Neural progenitor cell (in vitro differentiated cells): Measurements from ENCODE around the gene PDE7B.

Source experiments
- EZH2 ChIP-seq: fragments of 200-600 bp; sonication (generic); IDR thresholded peaks from 2 replicates; pipeline ENCODE4 v1.6.1; 2017; ENCODE audit warnings: antibody characterized with exemption, mild to moderate bottlenecking, moderate library complexity
- EZH2phosphoT487 ChIP-seq: fragments of 200-600 bp; sonication (generic); IDR thresholded peaks from 2 replicates; pipeline ENCODE4 v1.6.1; 2017; ENCODE audit warnings: antibody characterized with exemption
- TF ChIP-seq, protein P1 (sequence below): fragments of 200-600 bp; sonication (generic); IDR thresholded peaks from 2 replicates; pipeline ENCODE4 v1.5.1; 2017; ENCODE audit warnings: antibody characterized with exemption, mild to moderate bottlenecking

DNA sequence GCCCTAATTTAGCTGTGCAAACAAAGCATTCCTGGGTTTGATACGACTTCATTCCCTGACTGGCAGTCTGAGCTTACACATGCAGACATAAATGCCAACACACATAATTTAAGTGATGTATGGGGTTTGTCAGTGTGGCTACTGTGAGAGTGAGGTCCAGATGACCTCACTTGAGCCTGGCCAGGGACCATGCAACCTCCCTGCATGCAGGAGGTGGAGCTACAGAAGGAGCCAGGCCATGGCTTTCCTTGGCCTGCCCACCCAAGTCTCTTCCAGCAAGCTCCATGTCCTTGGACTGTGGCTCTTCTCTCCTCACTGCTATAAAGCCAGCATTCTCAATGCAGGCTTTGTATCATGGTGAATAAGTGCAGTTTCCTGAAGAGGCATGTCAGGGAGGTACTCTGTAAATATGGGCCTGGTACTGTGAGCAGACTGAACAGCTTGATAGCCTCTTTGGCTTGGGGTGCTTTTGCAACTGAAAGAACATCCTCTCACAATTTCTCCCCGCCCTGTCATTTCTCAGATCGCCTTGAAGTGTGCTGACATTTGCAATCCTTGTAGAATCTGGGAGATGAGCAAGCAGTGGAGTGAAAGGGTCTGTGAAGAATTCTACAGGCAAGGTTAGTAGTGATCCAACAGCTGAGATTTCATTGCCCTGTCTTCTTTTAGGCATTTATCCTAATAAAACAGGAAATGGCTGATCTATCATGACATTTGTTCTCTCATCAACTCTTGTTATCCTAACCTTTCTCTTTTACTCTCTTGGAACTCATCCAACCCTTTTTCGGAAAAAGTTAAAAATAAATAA, 329.4 kb downstream of the PDE7B start:
- TF ChIP-seq, protein P1, sequence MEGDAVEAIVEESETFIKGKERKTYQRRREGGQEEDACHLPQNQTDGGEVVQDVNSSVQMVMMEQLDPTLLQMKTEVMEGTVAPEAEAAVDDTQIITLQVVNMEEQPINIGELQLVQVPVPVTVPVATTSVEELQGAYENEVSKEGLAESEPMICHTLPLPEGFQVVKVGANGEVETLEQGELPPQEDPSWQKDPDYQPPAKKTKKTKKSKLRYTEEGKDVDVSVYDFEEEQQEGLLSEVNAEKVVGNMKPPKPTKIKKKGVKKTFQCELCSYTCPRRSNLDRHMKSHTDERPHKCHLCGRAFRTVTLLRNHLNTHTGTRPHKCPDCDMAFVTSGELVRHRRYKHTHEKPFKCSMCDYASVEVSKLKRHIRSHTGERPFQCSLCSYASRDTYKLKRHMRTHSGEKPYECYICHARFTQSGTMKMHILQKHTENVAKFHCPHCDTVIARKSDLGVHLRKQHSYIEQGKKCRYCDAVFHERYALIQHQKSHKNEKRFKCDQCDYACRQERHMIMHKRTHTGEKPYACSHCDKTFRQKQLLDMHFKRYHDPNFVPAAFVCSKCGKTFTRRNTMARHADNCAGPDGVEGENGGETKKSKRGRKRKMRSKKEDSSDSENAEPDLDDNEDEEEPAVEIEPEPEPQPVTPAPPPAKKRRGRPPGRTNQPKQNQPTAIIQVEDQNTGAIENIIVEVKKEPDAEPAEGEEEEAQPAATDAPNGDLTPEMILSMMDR: no peak
- TF ChIP-seq EZH2 (no peak), EZH2phosphoT487 (no peak)
